Hippocampal formation (tissue), 2 donors: ENCODE data around the gene GCLC.
A peak's percentile ranks its signal among the peaks of the same experiment; 100 is the strongest.
"Not testable (repeated sequence)": the region's sequence is repeated elsewhere in the genome, so short reads cannot be mapped to it uniquely, and the experiment has no call there.

ENCODE experiments used
- DNase-seq, 2 donors: peaks; one replicate each; lab custom pipeline; 2025; lab: John Stamatoyannopoulos, UW

The GCLC gene

DNA sequence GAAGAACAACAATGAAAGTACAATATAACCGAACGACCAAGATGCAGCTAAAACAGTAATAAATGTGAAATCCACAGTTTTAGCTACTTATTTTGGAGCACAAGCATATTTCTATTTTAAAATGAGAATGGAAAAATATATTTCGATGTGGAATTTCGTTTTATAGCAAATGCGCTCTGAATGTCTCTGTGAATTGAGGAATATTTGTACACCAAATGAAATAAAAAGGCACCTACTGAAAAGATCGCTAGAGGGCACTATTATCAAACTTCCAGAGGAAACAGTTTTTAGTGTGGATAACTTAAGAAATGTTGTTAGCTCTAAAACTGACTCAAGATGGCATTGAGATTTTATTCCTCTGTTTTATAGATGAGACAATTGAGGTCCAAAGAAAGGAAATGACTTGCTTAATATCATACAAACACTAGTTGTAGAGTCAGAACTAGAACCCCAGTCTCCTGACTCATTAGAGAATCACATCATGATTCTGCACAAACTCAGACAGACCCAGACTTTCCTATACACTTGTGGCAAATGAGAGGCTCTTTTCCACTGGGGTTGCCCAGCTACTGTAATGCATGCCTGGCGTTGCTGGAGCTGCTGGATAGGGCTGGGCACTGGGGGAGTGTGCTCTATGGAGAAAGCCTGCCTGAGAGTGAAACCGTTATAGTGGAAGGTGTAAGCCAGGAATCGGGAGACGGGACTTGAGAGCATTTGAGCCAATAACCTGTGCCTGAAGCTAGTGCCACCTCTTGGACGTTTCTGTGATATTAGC, 51.9 kb downstream of the GCLC start:
- DNase-seq, result peak; percentile 6 to 91

DNA sequence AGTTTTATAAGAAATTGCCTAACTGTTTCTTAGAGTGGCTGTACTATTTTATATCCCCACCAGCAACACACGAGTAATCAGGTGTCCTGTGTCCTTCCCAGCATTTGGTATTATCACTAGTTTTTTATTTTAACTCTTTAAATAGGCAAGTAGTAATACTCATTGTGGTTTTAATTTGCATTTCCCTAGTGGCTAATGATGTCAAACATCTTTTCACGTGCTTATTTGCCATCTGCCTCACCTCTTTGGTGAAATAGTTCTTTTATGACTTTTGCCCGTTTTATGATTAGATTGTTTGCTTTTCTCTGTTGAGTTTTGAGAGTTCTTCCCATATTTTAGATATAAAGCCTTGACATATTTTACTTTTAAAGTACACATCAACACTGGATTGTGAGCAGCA, 57.8 kb downstream of the GCLC start:
- no peak for DNase-seq

DNA sequence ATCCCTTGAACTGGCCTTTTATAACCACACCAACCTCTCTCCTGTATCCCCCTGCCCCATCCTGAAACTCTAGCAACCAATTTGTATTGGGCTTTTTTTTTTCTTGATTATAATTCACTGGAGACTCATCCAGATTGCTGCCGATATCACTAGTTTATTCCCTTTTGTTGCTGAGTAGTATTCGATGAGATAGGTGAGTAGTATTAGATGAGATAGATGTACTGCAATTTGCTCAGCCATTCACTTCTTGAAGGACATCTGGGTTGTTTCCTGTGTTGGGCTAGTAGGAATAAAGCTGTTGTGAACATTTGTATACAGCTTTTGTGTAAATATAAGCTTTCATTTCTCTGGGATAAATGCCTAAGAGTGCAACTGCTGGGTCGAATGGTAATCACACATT, 58.2 kb downstream of the GCLC start:
- DNase-seq, result no peak

DNA sequence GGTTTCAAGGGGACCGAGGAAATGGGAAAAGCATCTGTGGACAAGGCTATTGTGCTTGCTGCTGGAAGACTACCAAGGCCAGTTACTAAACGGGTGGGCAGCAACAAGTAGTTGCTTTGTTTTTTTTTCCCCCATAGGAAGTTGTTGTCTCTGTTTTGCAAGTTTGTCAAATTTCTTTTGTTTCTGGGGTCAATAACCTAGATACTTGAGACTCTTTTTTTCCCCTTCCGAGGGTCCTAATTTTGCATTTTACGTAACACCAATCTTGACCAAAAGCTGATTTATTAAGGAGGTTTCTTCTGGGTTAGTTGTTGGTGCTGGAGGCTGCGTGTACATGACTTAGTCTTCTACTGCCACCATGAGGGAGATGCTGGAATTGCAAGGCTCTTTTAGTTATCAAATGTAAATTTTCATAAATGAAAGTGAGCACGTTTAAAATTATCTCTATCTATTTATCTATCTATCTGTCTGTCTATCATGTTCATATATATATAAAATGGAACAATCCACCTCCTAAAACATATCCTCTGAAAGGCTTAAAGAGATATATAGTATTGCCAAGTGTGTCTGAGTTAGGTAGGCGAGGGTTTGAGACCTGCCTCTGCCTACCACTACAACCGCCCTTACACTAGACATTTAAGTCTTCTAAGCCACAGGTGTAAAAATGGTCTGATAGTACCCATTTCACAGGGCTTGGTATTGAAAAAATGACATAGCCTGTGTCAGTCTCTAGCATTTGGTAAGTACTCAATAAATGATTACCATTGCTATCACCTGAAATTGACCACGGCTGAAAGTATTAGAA, 60.2 kb downstream of the GCLC start:
- peak; percentile 32 to 95 for DNase-seq

DNA sequence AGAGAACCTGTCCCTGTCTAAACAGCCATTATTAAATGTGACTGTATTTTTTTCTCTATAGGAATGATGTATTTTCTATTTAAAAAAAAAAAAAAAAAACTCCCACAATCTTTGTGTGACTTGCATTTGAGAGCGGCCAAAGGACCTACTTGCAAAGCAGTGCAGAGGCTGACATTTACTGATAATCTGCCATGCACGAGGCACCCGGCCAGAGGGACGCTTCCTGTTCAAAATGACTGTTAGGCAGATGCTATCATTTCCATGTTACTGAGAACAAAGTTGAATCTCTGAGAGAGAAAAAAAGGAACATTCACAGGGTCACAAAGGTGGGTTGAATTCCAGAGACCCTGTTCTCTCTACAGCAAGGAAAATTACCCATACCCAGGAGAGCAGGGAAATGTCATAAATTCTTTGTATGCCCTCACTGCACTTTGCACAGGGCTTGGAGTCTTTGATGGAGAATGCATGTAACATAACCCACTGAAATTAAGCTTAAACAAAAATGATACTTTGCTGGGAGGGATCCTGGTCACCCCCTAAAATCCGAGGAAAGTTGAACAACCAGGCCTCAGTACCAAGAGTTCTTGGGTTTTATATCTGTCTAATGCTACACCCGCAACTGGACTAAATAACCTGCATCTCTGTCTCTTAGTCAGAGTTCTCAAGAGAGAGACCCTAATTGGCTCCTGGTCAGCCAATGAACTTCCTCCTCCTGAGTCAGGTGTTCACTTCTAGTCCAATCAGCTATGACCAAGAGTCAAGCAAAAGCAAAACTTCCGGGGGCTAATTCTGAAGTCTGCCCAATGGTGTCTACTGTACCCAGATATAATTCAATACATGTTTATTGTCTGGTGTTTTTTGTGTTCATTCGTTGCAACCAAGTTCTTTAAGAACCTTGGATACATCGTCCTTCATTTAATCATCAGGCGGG, 61.2 kb downstream of the GCLC start:
- peak in 1 of 2 donors; percentile 7 for DNase-seq

DNA sequence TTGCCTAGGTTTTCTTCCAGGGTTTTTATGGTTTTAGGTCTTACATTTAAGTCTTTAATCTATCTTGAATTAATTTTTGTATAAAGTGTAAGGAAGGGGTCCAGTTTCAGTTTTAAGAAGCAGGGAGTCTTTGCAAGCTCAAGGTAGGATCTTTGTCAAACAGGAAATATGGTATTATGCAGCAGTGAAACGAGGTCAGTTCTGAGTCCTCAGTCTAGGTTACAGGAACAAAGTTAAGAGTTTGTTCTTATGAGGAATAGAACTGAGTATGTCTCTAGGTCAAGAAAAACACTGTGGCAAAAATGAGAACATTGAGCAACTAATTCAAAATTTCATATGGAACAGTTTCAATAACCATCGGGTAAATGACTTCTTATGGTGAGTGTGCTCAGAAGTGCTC, 63.6 kb downstream of the GCLC start:
- no peak for DNase-seq

DNA sequence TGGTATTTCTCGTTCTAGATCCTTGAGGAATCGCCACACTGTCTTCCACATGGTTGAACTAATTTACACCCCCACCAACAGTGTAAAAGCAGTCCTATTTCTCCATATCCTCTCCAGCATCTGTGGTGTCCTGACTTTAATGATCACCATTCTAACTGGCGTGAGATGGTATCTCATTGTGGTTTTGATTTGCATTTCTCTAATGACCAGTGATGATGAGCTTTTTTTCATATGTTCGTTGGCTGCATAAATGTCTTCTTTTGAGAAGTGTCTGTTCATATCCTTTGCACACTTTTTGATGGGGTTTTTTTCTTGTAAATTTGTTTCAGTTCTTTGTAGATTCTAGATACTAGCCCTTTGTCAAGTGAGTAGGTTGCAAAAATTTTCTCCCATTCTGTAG, 64.1 kb downstream of the GCLC start:
- DNase-seq, result not testable (repeated sequence)

DNA sequence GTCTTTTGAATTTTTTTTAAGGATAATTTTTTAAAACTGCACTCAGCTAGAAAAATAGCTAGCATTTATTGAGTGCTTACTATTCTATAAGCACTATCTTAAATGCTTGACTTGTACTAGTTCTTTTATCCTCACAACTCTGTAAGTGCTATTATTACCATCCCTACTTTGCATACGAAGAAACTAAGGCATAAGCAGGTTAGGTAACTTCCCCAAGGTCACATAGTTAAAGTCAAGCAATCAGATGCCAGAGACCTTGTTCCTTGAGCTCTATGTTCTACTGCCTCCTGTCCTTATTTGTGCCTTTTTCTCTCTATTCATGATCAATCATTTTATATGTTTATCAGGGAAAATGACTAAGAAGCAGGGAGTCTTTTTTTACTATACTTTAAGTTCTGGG, 65.0 kb downstream of the GCLC start:
- DNase-seq, result no peak

DNA sequence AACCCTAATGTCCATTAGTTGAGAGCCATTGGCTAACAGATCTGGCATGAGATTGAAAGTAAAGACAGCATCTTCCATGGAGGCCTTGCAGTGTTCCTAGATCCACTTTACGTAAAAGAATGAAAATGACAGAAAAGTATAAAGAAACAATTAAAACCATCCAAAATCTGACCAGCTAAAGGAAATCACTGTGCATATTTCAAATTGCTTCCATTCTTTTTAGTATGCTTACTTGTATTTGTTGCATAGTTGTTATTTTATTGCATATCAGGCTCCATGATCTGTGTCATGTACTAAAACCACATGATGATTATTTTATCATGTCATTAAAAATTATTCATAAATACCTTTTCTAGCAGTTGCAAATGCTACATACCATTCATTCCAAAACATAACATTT, 67.9 kb downstream of the GCLC start:
- no peak for DNase-seq

DNA sequence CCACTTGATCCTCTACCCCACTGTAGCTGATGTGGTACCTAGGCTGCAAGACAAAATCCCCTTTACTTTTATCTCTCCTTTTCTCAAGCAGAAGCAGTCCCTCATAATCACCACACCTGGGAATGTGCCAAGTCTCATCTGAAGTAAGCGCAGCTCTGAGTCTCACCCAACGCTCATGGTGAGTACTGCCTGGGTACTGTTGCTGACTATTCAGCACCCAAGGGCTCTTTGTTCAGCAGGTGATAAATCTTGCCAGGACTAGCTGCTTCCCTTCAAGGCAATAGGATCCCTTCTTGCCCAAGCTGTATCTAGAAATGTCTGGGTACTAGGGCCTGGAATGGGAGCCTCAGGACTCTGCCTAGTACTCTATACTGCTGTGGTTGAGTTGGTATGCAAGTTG, 70.9 kb downstream of the GCLC start:
- DNase-seq, result no peak

DNA sequence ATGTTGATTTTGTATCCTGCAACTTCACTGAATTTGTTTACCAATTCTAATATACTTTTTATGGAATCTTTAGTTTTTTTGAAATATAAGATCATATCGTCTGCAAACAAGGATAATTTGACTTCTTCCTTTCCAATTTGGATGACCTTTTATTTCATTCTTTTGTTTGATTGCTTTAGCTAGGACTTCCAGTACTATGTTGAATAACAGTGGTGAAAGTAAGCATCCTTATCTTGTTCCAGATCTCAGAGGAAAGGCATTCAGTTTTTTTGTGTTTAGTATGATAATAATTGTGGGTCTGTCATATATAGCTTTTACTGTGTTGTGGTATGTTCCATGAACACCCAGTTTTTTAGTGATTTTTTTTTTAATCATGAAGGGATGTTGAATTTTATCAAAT, 75.7 kb downstream of the GCLC start:
- DNase-seq, result no peak

DNA sequence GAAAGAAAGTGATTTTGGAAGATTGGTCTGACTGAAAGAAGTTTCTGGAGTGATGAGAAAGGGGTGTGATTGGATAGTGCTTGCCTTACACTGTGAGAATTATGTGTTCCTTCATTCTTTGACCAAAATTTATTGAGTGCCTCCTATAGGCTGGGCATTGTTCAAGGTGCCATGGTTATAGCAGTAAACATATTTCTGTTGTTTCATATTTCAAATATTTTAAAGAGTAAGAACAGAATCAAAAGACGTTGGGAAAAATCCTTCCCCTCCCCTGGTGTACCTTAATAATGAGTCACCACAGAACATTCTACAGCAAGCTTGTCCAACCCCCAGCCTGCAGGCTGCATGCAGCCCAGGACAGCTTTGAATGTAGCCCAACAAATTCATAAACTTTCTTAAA, 78.6 kb downstream of the GCLC start:
- no peak for DNase-seq

DNA sequence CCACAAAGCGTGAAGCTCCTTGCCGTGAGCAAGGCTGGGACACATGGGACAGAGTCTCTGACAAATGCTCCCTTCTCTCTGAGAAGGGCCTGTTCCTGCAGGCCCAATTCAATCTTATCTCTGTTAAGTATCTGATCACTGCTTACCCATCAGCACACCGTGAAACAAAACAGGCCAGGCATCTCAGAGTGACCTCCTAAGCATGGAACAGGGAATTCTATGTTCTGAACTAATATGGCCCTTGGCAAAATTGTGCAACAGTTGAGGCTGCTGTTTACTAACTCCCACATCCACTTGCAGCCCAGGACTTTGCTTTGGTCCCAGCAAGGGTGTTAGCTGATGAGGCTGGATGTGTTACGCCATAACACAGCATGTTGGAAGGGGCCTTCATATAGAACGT, 79.2 kb downstream of the GCLC start:
- DNase-seq, result no peak

DNA sequence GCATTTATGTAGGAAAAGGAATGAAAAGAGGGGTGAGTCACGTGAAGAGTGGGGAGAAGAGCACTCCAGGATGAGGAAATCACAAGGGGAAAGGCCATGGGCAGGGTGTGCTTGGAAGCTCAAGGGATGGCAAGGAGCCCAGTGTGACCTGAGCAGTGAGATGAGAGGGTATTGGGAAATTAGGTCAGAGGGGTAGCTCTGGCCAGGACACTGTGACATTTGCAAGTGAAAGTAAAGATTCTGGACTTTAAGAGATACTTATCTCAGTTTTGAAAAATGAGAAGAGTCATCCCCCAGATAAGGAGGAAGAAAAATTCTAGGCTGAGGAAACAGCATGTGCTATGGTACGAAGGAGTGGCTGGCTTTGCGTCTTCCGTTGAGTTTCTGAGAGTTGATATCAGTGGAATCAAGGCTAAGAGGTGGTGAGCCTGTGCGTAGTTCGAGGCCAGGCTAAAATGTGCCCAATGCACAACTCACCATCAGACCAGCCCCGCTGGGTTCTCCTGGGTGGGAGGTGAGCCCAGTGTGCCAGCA, 79.9 kb downstream of the GCLC start:
- no peak for DNase-seq

DNA sequence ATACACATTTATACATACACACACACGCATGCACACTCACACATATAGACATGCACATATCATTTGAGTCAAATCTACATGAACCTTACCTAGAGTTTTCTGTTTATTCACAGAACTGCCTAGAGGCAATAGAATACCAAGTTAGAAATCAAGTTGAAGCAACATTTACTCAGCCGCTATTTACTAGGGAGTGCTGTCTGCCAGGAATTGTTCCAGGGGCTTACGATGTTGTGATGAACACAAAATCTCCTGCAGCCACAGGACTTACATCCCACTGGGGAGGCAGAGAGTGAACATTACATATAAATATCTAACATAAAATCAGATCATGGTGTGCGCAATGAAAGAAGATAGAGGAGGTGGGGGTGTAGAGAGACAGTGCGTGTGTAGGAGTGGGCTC, 80.4 kb downstream of the GCLC start:
- no peak for DNase-seq

DNA sequence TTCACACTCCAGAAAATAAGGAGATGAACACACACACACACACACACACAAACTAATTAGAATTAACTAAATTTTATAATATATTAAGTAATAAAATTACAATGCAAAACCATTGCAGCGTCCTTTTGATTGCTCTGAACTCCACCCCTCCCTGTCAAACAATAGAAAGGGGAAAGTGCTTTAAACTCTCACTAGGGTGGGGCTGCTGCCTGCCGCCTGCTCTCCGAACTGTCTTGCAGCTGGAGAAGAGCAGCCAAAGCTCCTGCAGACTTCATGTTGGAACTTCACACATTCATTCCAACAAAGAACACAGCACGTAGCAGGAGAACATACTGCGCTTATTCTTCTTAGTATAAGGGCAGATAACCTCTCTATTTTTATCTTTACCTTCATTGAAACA, 83.2 kb downstream of the GCLC start:
- DNase-seq, result no peak

DNA sequence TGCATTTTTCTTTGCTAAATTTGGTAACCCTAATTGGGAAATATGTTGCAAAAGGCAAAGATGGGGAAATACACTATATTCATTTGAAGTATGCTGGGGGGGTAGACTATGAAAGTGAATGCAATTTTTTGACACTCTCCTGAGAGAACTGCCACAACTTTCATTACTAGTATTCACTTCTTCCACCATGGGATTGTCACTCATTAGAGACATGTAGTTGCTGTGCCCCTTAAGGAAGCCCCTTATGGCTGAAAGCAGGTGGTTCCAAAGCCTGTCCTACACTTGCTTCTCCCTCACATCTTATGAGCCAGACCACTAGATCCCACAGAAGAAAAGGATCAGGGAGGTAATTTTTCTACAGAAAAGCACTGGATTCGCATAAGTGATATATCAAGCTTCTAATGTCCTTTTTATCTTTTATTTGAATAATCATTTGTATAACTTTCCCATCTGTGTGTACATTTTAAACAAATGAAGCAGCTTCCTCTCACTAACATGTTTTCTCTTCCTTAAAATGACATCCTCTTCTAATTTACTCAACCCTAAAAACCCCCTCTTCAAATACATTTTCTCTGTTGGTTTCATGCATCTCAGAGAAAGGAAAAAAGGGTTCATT, 83.8 kb downstream of the GCLC start:
- DNase-seq, result no peak

DNA sequence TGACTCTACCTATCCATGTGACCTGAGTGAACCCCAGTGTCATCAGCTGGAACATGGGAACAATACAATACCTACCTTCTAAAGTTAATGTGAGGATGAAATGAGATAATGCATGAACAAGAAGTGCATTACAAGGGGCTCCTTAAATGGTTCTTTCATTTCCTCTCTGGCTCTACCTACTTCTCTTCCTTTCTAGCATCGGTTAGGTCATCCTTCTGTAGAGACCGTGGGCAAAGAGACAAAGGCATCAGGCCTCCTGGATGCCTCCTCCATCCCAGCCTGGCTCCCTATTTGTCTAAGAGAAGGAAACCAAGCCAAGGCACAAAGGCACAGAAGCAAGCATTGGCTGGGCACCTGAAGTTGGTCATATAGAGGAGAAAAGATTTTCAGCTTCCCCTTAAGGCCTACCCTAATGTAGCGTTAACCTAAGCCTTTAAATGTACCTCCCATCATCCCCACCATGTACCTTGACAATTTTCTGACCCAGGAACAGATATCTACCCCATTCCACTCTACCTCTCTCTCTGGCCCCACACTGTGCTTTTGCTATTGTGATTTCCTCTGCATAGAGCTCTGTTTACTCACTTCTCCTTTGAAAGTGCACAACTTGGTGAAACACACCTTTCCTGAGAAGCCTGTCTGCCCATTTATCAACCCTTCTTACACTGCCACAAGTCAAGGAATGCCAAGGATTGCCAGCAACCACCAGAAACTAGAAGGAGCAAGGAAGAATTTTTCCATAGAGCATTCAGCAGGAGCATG, 86.6 kb downstream of the GCLC start:
- no peak for DNase-seq

DNA sequence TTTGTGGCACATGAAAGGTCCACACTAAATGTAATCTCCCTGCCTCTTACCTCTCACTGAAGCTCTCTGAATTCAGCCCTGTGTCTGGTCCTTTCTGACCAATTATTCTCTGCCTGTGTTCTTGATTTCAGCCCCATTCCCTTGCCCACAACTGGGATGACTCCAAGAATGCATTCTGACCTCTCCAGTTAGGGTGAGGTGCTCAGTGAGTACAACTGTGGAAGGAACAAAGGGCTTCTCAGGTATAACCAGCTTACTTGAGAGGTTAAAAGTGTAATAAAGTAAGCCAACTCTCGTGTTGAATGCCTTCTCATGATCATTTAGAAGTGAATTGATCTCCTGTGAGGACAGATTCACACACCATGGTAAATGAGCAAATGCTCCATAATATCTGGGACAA, 88.1 kb downstream of the GCLC start:
- DNase-seq, result no peak

DNA sequence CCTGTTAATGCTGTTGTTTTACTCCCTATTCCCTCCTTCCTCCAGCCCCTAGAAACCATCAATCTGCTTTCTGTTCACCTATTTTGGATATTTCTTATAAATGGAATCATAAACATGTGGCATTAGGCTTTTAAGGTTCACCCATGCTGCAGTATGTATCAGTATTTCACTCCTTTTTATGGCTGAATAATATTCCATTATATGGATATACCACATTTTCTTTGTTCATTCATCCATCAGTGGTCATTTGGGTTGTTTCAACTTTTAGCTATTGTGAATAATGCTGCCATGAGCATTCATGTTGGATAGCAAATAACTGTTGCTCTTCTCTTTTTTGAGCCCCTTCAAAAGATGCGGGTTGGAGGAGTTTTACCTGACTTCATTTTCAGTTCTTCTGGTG, 89.2 kb downstream of the GCLC start:
- no peak for DNase-seq

DNA sequence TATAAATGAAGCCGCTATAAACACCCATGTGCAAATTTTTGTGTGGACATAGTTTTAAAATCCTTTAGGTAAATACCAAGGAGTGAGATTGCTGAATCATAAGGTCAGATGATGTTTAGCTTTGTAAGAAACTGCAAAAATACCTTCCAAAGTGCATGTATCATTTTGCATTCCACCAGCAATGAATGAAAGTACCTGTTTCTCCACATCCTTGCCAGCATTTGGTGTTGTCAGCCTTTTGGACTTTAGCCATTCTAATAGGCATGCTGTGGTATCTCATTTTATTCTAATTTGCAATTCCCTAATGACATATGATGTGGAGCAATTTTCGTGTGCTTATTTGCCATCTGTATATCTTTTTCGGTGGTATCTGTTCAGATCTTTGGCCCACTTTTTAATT, 93.7 kb downstream of the GCLC start:
- no peak for DNase-seq
